ENCODE data around the gene SLX4.

DNA sequence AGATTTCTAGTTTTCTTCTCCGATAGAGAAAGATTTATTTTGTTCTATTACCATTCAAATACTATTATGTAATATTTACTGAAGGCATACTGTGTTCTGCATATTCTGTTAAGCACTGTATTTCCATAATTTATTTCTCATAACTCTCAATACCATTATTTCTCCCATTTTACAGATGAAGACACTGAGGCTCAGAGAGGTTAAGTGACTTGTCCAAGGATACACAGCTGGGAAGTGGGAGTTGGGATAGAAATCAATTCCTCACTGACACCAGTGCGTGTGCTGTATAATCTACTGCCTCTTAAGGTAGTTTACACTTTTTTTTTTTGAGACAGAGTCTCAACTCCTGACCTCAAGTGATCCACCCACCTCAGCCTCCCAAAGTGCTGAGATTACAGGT lies 41.6 kb downstream of the SLX4 start:
- TF ChIP-seq POLR2A (IDR thresholded peaks at IDR 0.05) (no peak), EP300 (IDR thresholded peaks at IDR 0.05) (no peak)
- TF ChIP-seq, protein P1, sequence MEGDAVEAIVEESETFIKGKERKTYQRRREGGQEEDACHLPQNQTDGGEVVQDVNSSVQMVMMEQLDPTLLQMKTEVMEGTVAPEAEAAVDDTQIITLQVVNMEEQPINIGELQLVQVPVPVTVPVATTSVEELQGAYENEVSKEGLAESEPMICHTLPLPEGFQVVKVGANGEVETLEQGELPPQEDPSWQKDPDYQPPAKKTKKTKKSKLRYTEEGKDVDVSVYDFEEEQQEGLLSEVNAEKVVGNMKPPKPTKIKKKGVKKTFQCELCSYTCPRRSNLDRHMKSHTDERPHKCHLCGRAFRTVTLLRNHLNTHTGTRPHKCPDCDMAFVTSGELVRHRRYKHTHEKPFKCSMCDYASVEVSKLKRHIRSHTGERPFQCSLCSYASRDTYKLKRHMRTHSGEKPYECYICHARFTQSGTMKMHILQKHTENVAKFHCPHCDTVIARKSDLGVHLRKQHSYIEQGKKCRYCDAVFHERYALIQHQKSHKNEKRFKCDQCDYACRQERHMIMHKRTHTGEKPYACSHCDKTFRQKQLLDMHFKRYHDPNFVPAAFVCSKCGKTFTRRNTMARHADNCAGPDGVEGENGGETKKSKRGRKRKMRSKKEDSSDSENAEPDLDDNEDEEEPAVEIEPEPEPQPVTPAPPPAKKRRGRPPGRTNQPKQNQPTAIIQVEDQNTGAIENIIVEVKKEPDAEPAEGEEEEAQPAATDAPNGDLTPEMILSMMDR (IDR thresholded peaks at IDR 0.05) = no peak

Data from stomach (tissue), 4 donors.